ENCODE measurements around the gene RAB28. TPM values are rescaled to one million over a fixed set of nuclear protein-coding genes. Genes with fewer than 3 reads are reported as not detected.

Gene RAB28
- total and polyA plus RNA-seq, 9 of the 15 experiments (the other 6 are each of a cell fraction or from before 2014, with no cell fraction given): 6.7 to 40.4 (median 23.0) TPM

GRCh38 chr4:13454786-13455185 is 29.4 kb downstream of the RAB28 start:
- ChIA-PET POLR2A (no interaction called here), CTCF (ENCODE audit: low intra/inter-chr PET ratio) (no interaction called here)
- no peaks in the 10 kb centered on the region for H3K9me3 ChIP-seq (replicated peaks; ENCODE audit: control insufficient read depth, insufficient read depth, low read depth, low read length)
- H3K79me2 ChIP-seq (ENCODE audit: control insufficient read depth, insufficient read depth, low read length): no peaks in the 10 kb centered on the region
- no peak overlapping the region for H3K27ac ChIP-seq (ENCODE audit: extremely low read depth, low read depth, low read length)
- H3K9me1 ChIP-seq (ENCODE audit: control insufficient read depth, insufficient read depth, low read length): no peaks in the 10 kb centered on the region
- H3K36me3 ChIP-seq (ENCODE audit: control insufficient read depth, insufficient read depth, low read length): peaks cover 23% of the 10 kb centered on the region; the same call in 2 of the 3 replicates
- FAIRE-seq (no peak), DNase-seq (ENCODE audit: extremely low read depth in 1 of 4, low spot score in 3 of 4) (no peak), ATAC-seq (no peak)
- intact Hi-C loops (cut with micrococcal nuclease): no loop called here
- H3K4me3 ChIP-seq: no peak overlapping the region
- H3K4me2 ChIP-seq (ENCODE audit: insufficient read depth, low read length): no peak overlapping the region
- no peak overlapping the region for H2AFZ ChIP-seq (ENCODE audit: low read depth, low read length)
- no peak overlapping the region for H3K9ac ChIP-seq (ENCODE audit: insufficient read depth in 1 of 2, low read depth in 2 of 2, low read length in 2 of 2)
- no peaks in the 10 kb centered on the region for H3K4me1 ChIP-seq (replicated peaks in 1 of 2; ENCODE audit: control insufficient read depth in 2 of 2, insufficient read depth in 2 of 2, low read length in 2 of 2)
- in situ Hi-C loops (cut with MboI): no loop called here
- BruUV-seq (replicated peaks): no TSS peak
- H3K27me3 ChIP-seq (ENCODE audit: control insufficient read depth in 2 of 2, insufficient read depth in 2 of 2, low read length in 2 of 2): no peaks in the 10 kb centered on the region
- no peaks in the 10 kb centered on the region for H4K20me1 ChIP-seq (replicated peaks; ENCODE audit: control insufficient read depth, insufficient read depth, low read length)
- 100% methylated on average over 1 of the region's 1 CpG for WGBS (ENCODE audit: insufficient coverage, low coverage, missing lambda C conversion rate)
- TF ChIP-seq RBM34 (IDR thresholded peaks at IDR 0.05; ENCODE audit: borderline replicate concordance, insufficient read depth, low read length) (no peak), DLX4 (CRISPR knock-in tag; IDR thresholded peaks at IDR 0.05) (no peak), MECOM (CRISPR knock-in tag; IDR thresholded peaks at IDR 0.05) (no peak), ZNF398 (CRISPR knock-in tag; IDR thresholded peaks at IDR 0.05) (no peak), SREBF1 (IDR thresholded peaks at IDR 0.05; ENCODE audit: borderline replicate concordance, low read depth, low read length) (no peak), DPF2 (IDR thresholded peaks at IDR 0.05) (no peak), HMGXB4 (CRISPR knock-in tag; IDR thresholded peaks at IDR 0.05) (no peak), COPS2 (conservative IDR thresholded peaks at IDR 0.05) (no peak), USF1 (CRISPR knock-in tag; IDR thresholded peaks at IDR 0.05) (no peak), RFX7 (CRISPR knock-in tag; IDR thresholded peaks at IDR 0.05) (no peak), RHOXF2B (CRISPR knock-in tag; conservative IDR thresholded peaks at IDR 0.05) (no peak), SRSF7 (optimal IDR thresholded peaks at IDR 0.05; ENCODE audit: low read depth, low read length) (no peak), ZFP91 (CRISPR knock-in tag; IDR thresholded peaks at IDR 0.05) (no peak), KDM5B (IDR thresholded peaks at IDR 0.05; ENCODE audit: insufficient replicate concordance, low read depth, low read length) (no peak), TAF9B (IDR thresholded peaks at IDR 0.05; ENCODE audit: partially characterized antibody) (no peak), ZNF57 (CRISPR knock-in tag; IDR thresholded peaks at IDR 0.05) (no peak)
- TF ChIP-seq, protein P1, sequence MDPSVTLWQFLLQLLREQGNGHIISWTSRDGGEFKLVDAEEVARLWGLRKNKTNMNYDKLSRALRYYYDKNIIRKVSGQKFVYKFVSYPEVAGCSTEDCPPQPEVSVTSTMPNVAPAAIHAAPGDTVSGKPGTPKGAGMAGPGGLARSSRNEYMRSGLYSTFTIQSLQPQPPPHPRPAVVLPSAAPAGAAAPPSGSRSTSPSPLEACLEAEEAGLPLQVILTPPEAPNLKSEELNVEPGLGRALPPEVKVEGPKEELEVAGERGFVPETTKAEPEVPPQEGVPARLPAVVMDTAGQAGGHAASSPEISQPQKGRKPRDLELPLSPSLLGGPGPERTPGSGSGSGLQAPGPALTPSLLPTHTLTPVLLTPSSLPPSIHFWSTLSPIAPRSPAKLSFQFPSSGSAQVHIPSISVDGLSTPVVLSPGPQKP (CRISPR knock-in tag; IDR thresholded peaks at IDR 0.05): no peak
